ENCODE results near the gene LATS2. TPM values are rescaled to one million over a fixed set of nuclear protein-coding genes. Genes with fewer than 3 reads are reported as not detected.
"Not testable (repeated sequence)": the region's sequence is repeated elsewhere in the genome, so short reads cannot be mapped to it uniquely, and the experiment has no call there.

LATS2 gene
- total RNA-seq, 4 donors from 2014 or later, result 49.8 to 93.8 (median 77.0) TPM

- peaks cover 3 to 20% (median 17%) of the 10 kb centered on the region in 4 donors for H3K36me3 ChIP-seq
- H3K4me3 ChIP-seq, result no peak overlapping the region
- DNase-seq (ENCODE audit: extremely low spot score), result no peak
- no peak for TF ChIP-seq CTCF (IDR thresholded peaks at IDR 0.05)
- TF ChIP-seq POLR2AphosphoS5 (IDR thresholded peaks at IDR 0.05), result no peak
- TF ChIP-seq EP300 (IDR thresholded peaks at IDR 0.05), result no peak
- no peak for TF ChIP-seq POLR2A (IDR thresholded peaks at IDR 0.05; ENCODE audit: low read depth)
- no peaks in the 10 kb centered on the region for H3K9me3 ChIP-seq
- no peaks in the 10 kb centered on the region for H3K27me3 ChIP-seq
- 42% methylated on average over 2 of the region's 2 CpGs for WGBS
- no peaks in the 10 kb centered on the region for H3K4me1 ChIP-seq
- intact Hi-C loops (cut with DNase I), result no loop called here
- H3K27ac ChIP-seq (replicated peaks in 1 of 4), result no peak overlapping the region
Measured at GRCh38 chr13:20968745-20969144, 92.6 kb downstream of the LATS2 start.

GRCh38 chr13:20967340-20967739, 94.0 kb downstream of the LATS2 start:
- intact Hi-C loops (cut with DNase I), result no loop called here
- DNase-seq (ENCODE audit: extremely low spot score), result no peak

GRCh38 chr13:20964904-20965303, 96.5 kb downstream of the LATS2 start:
- Histone ChIP-seq H3K27me3 (no peaks in the 10 kb centered on the region), H3K9me3 (no peaks in the 10 kb centered on the region), H3K36me3 (no peaks in the 10 kb centered on the region), H3K4me1 (no peaks in the 10 kb centered on the region), H3K27ac (replicated peaks in 1 of 4) (no peak overlapping the region), H3K4me3 (no peak overlapping the region)
- TF ChIP-seq EP300 (IDR thresholded peaks at IDR 0.05), result no peak
- TF ChIP-seq POLR2AphosphoS5 (IDR thresholded peaks at IDR 0.05), result no peak
- TF ChIP-seq POLR2A (IDR thresholded peaks at IDR 0.05; ENCODE audit: low read depth), result no peak
- no peak for TF ChIP-seq CTCF (IDR thresholded peaks at IDR 0.05)
- WGBS, result 88% methylated on average over 3 of the region's 3 CpGs
- DNase-seq (ENCODE audit: extremely low spot score), result no peak
- intact Hi-C loops (cut with DNase I), result no loop called here

More at GRCh38 chr13:20967340-20967739, 94.0 kb downstream of the LATS2 start:
- 82% methylated on average over 5 of the region's 5 CpGs for WGBS
- TF ChIP-seq EP300 (IDR thresholded peaks at IDR 0.05) (no peak), POLR2A (IDR thresholded peaks at IDR 0.05; ENCODE audit: low read depth) (no peak), POLR2AphosphoS5 (IDR thresholded peaks at IDR 0.05) (no peak), CTCF (IDR thresholded peaks at IDR 0.05) (no peak)
- H3K36me3 ChIP-seq, result peaks cover 0 to 6% (median 4%) of the 10 kb centered on the region in 4 donors
- H3K4me1 ChIP-seq, result no peaks in the 10 kb centered on the region
- no peaks in the 10 kb centered on the region for H3K9me3 ChIP-seq
- no peaks in the 10 kb centered on the region for H3K27me3 ChIP-seq
- H3K4me3 ChIP-seq, result no peak overlapping the region
- H3K27ac ChIP-seq (replicated peaks in 1 of 4), result no peak overlapping the region

GRCh38 chr13:20961663-20962062, 99.7 kb downstream of the LATS2 start:
- intact Hi-C loops (cut with DNase I); H3K4me3 ChIP-seq; H3K9me3 ChIP-seq; DNase-seq (ENCODE audit: extremely low spot score); H3K27ac ChIP-seq (replicated peaks in 1 of 4); H3K4me1 ChIP-seq; H3K36me3 ChIP-seq; H3K27me3 ChIP-seq: not testable (repeated sequence)
- 78% methylated on average over 10 of the region's 10 CpGs for WGBS

- intact Hi-C loops (cut with DNase I), result no loop called here
- WGBS, result 38% methylated on average over 11 of the region's 14 CpGs
- H3K36me3 ChIP-seq, result no peaks in the 10 kb centered on the region
Measured at GRCh38 chr13:20960663-20961309, 100.6 kb downstream of the LATS2 start.

GRCh38 chr13:20957049-20957620, 104.3 kb downstream of the LATS2 start:
- WGBS, result 88% methylated on average over 10 of the region's 10 CpGs
- H3K4me1 ChIP-seq; intact Hi-C loops (cut with DNase I); DNase-seq (ENCODE audit: extremely low spot score); H3K36me3 ChIP-seq; H3K27ac ChIP-seq (replicated peaks in 1 of 4); H3K27me3 ChIP-seq; H3K9me3 ChIP-seq; H3K4me3 ChIP-seq: not testable (repeated sequence)

More at GRCh38 chr13:20960663-20961309, 100.6 kb downstream of the LATS2 start:
- H3K9me3 ChIP-seq, result no peaks in the 10 kb centered on the region
- no peak for DNase-seq (ENCODE audit: extremely low spot score)
- peak overlapping the region in 1 of 4 donors; percentile 14 for H3K4me3 ChIP-seq
- H3K27ac ChIP-seq (replicated peaks in 1 of 4), result no peak overlapping the region
- H3K27me3 ChIP-seq, result no peaks in the 10 kb centered on the region
- TF ChIP-seq POLR2AphosphoS5 (IDR thresholded peaks at IDR 0.05) (no peak), POLR2A (IDR thresholded peaks at IDR 0.05; ENCODE audit: low read depth) (no peak)
- no peaks in the 10 kb centered on the region for H3K4me1 ChIP-seq

Data from esophagus muscularis mucosa (tissue), 4 donors.